OCI-LY7 (cell line): ENCODE data around the gene THEM5.

Source experiments
- EZH2phosphoT487 ChIP-seq: fragments of 200-600 bp; sonication (generic); IDR thresholded peaks from 2 replicates; pipeline ENCODE4 v1.6.1; 2018; ENCODE audit warnings: low read depth, borderline replicate concordance, mild to moderate bottlenecking, mixed run types, antibody characterized with exemption, low read length, moderate library complexity, mixed read lengths
- TF ChIP-seq, protein P1 (sequence below): fragments of 200-600 bp; sonication (generic); conservative IDR thresholded peaks from 2 replicates; pipeline ENCODE4 v1.5.1; 2014; ENCODE audit warnings: mild to moderate bottlenecking, antibody characterized with exemption, low read length, moderate library complexity, mixed read lengths

DNA sequence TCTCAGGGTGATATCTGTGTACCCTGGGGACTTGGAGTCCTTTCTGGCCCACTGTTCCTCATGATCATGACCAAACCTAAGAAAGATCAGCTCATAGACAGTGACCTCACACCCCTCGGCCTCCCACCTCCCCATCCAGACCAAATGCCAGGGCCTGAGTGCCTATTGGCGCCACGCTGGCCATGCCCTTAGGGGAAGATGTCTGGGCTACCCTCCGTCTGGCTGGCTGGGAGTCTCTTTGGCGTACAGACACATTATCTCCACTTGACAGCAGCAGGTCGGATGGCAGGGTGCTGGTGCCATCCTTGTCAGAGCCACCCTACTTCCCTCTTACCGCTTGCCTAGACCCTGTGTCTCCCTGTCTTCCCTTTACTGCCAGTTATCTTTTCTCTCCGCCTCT lies 30.3 kb downstream of the THEM5 start:
- TF ChIP-seq EZH2phosphoT487, result no peak
- TF ChIP-seq, protein P1, sequence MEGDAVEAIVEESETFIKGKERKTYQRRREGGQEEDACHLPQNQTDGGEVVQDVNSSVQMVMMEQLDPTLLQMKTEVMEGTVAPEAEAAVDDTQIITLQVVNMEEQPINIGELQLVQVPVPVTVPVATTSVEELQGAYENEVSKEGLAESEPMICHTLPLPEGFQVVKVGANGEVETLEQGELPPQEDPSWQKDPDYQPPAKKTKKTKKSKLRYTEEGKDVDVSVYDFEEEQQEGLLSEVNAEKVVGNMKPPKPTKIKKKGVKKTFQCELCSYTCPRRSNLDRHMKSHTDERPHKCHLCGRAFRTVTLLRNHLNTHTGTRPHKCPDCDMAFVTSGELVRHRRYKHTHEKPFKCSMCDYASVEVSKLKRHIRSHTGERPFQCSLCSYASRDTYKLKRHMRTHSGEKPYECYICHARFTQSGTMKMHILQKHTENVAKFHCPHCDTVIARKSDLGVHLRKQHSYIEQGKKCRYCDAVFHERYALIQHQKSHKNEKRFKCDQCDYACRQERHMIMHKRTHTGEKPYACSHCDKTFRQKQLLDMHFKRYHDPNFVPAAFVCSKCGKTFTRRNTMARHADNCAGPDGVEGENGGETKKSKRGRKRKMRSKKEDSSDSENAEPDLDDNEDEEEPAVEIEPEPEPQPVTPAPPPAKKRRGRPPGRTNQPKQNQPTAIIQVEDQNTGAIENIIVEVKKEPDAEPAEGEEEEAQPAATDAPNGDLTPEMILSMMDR, result no peak
